GM21526 (cell line): ENCODE measurements around the gene RAMACL.
"Not testable (repeated sequence)": the region's sequence is repeated elsewhere in the genome, so short reads cannot be mapped to it uniquely, and the experiment has no call there.

ENCODE experiments used
- ATAC-seq: cut with Tn5 transposase; IDR thresholded peaks from one replicate; pipeline ENCODE4 v1.9.1; 2021; ENCODE audit warnings: moderate library complexity; ENCODE audit not compliant: unreplicated experiment, low FRiP score

The RAMACL gene

DNA sequence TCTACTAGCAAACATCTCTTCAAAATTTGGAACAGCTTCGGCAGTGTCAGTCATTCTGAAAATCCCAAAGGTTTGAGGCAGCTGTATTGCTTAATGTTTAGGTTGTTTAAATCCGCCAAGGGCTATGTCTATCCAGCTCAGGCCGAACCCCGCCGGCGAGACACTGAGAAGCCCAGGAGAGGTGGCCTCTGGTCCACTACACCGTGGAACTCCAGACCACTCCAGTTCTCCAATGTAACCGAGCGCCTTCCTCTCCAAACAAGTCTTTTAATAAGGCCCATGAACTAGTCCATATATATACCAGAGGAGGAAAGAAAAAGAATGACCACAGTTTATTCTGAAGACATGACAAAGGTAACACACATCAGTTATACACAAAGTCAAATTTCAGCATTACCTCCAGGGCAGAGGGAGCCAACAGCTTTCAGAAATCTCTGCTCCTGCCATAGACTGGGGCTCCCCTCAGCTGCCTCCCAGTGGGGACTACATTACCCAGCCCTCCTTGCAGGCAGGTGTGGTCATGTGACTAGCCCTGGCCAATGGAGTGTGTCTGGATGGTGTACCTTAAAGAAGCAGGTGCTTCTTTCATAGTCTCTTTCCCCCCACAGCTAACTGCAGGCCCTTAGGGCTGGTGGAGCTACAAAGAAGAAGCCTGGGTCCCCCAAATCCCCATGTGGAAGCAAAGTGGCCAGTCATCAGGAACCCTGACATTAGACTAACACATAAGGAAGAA is at the start of gene RAMACL:
Gene RAMACL, minus strand, starts transcription at position 255 of the 733 bp plus-strand sequence. Its CDS starts 201 bp downstream, at position 54.
- ATAC-seq = peak; percentile 76

- ATAC-seq = no peak
Observed at GRCh38 chr6:166635013-166635970, 48.8 kb upstream of the RAMACL start.

DNA sequence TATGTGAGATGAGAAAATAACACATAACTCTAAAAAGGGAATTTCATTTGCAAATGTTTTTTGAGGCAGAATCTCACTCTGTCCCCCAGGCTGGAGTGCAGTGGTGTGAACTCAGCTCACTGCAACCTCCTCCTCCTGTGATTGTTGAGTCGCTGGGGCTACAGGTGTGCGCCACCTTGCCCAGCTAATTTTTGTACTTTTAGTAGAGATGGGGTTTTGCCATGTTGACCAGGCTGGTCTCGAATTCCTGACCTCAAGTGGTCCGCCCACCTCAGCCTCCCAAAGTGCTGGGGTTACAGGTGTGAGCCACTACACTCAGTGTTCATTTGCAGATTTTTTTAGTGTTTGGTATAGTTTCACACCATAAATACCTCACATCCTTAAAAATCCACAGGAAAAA is 48.1 kb upstream of the RAMACL start:
- not testable (repeated sequence) for ATAC-seq

DNA sequence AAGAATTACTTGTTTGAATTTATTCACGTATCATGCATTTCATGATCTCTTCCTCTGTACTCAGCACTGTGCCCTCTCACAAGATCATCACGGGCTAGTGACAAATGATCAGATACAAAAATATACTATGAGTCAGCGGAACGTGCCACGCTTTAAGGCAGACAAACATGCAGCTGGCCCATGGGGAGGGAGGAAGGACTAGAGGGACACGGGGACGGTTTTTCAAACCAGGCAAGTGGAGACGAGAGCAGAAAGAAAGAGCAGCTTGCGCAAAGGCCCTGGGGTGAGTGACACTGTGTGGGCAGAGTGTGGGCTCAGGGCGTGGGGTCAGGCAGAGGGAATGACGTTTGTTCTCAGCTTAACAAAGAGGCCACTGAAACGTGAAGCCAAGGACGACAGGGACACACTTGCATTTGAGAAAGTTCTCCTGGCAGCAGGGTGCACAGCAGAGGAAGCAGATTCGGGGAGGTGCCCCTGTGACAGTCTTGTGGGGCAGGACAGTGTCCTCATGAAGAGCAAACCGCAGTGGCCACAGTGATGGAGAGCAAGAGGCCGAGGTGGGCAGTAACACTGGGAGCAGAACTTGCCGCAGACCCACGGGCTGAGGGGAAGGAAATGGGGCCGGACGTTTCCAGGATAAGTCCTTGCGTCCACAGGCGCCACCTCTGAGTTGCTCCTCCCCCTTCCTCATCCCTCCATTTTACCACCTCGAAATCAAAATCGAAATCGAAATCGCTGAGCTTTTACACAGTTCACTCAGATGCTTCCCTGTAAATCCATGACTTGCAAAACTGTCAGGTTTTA is 47.5 kb upstream of the RAMACL start:
- ATAC-seq = no peak

DNA sequence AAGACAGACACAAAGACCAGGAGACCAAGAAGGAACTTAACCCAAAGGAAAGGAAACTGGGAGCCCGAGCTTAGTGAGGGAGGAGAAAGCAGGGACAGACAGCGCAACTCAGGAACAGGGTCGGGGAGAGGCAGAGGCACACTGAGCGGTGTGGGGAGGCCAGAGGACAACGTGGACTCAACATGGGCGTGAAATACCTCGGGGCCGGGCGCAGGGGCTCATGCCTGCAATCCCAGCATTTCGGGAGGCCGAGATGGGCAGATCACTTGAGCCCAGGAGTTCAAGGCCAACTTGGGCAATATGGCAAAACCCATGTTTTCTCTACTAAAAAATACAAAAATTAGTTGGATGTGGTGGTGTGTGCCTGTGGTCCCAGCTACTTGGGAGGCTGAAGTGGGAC is 46.3 kb upstream of the RAMACL start:
- ATAC-seq = no peak

DNA sequence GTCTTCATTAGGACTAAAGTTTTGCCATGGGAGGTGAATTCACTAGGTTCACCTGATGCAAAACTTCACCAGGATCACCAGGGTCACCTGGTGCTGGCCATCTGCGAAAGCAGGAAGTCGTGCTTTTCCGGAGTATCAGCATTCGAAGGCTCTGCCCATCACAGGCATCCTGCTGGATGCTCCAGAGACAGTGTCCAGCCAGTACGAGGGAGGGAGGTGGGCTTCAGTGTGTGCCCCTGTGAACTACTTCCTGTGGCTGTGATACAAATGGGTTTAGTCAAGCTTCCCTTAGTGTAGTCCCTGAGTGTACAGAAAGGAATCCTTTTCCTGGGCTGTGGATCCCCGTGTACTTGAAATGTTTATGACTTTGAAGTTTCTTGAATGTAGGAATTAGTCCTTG is 44.0 kb upstream of the RAMACL start:
- no peak for ATAC-seq

GRCh38 chr6:166629628-166630027 is 43.1 kb upstream of the RAMACL start:
- ATAC-seq = no peak

- peak; percentile 37 for ATAC-seq
Observed at GRCh38 chr6:166627875-166628801, 41.7 kb upstream of the RAMACL start.

GRCh38 chr6:166627033-166627874 is 40.8 kb upstream of the RAMACL start, which contains the start of gene RPS6KA2:
Gene RPS6KA2 (minus strand): TSS chr6:166627251. CDS start chr6:166627019, 232 bp downstream.
- ATAC-seq = peak; percentile 89

DNA sequence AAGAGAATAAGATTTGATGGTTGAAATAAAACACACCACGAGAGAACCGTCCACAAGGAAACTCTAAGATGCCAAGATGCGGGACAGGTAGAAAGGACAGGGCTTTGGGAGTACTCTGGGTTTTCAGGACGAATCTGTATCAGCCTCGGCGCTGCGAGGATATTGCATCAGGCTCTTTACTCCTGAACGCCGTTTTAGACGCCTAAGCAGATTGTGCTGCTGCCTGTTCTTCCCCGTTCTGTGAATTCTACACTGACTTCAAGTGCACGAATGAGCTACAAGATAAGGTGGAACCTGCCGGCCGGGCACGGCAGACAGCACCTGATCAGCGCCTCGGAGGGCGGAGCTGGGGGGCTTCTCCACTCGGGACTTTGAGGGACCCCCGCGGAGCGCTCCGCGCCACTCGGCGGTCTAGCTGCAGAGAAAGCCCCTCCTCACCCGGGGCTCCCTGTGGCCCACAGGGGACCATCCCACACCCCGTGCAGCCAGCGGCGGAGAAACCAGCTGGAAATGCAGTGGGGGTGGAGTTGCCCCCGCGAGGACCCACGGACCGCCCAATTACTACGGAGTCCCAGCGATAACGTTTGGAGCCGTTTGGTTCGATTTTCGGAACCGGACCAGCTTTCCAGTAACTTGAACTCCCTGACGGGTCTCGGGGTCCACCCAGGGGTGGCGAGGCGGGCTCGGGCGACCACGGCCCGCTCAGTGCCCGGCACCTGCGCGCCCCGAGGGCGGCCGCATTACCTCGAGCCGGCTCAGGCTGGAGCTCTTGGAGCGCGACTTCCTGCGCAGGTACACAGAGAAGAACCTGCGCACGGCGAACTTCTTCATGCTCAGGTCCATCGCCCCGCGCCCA is 39.9 kb upstream of the RAMACL start:
- ATAC-seq = no peak

DNA sequence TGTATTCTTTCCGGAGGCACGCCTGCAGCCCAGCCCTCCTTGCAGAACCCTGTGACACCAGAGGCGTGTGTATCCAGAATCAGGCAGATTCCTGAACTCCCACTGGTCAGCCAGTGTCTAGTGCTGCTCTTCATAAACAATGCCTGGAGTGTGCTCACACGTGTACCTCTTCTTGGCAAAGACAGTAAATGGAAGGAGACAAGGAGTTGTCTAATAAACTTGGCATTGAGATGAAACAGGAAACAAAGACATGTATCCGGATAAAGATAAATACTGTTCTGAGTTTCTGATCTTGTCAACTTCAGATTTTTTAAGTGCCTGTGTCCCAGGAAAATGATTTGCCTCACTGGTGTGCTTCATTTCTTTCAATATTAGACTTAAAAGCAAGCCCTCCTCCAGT is 38.9 kb upstream of the RAMACL start:
- ATAC-seq = no peak

DNA sequence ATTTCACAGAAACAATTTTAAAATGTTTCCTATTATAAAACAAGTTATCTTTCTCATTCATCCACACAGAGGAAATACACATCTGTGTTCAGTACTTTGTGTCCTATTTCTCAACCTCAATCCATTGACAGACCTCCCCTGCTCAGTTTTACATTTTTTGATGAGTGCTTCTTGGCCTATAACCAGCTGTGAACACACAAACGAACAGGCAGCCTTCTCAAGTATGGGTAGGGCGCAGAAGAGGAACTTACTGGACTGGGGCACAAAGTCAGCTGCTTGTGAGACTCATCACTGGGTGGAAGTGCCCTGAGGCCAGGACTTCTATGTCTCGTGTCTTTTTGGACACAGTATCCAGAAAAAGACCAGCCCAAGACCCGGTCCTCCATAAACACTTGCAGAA is 37.8 kb upstream of the RAMACL start:
- no peak for ATAC-seq

GRCh38 chr6:166623318-166623717 is 36.8 kb upstream of the RAMACL start:
- no peak for ATAC-seq

- no peak for ATAC-seq
Observed at GRCh38 chr6:166621114-166621540, 34.6 kb upstream of the RAMACL start.

GRCh38 chr6:166620478-166621113 is 34.1 kb upstream of the RAMACL start:
- ATAC-seq = no peak

- ATAC-seq = no peak
Observed at GRCh38 chr6:166619912-166620311, 33.4 kb upstream of the RAMACL start.
